GM19395 (cell line): ENCODE results near the gene SLC44A3.

Experiments used
- ATAC-seq: cut with Tn5 transposase; IDR thresholded peaks from one replicate; pipeline ENCODE4 v1.9.1; 2021; ENCODE audit warnings: mild to moderate bottlenecking, moderate library complexity; ENCODE audit not compliant: unreplicated experiment

The SLC44A3 gene

GRCh38 chr1:94819945-94820746 is at the start of gene SLC44A3:
Gene SLC44A3 (plus strand): TSS chr1:94820357. CDS start chr1:94820452, 95 bp downstream.
- ATAC-seq = no peak

- no peak for ATAC-seq
These were observed 47.9 kb upstream of the SLC44A3 start for GRCh38 chr1:94772230-94772641.

GRCh38 chr1:94772845-94773244 is 47.3 kb upstream of the SLC44A3 start:
- no peak for ATAC-seq

- no peak for ATAC-seq
These were observed 46.8 kb upstream of the SLC44A3 start for GRCh38 chr1:94773296-94773809.

GRCh38 chr1:94773931-94774422 is 46.2 kb upstream of the SLC44A3 start:
- no peak for ATAC-seq

GRCh38 chr1:94776474-94776873 is 43.7 kb upstream of the SLC44A3 start:
- ATAC-seq = no peak

- ATAC-seq = no peak
These were observed 42.9 kb upstream of the SLC44A3 start for GRCh38 chr1:94777281-94777680.

GRCh38 chr1:94778808-94779207 is 41.3 kb upstream of the SLC44A3 start:
- no peak for ATAC-seq

GRCh38 chr1:94783342-94784189 is 36.6 kb upstream of the SLC44A3 start:
- no peak for ATAC-seq

GRCh38 chr1:94784190-94784515 is 36.0 kb upstream of the SLC44A3 start:
- ATAC-seq = no peak

- no peak for ATAC-seq
These were observed 32.5 kb upstream of the SLC44A3 start for GRCh38 chr1:94787691-94788090.

- ATAC-seq = no peak
These were observed 29.9 kb upstream of the SLC44A3 start for GRCh38 chr1:94790246-94790645.

- ATAC-seq = no peak
These were observed 29.5 kb upstream of the SLC44A3 start for GRCh38 chr1:94790670-94791069.

GRCh38 chr1:94792473-94793295 is 27.5 kb upstream of the SLC44A3 start:
- peak; percentile 98 for ATAC-seq

- ATAC-seq = no peak
These were observed 26.9 kb upstream of the SLC44A3 start for GRCh38 chr1:94793296-94793656.

GRCh38 chr1:94795434-94795833 is 24.7 kb upstream of the SLC44A3 start:
- ATAC-seq = peak; percentile 40

- no peak for ATAC-seq
These were observed 23.9 kb upstream of the SLC44A3 start for GRCh38 chr1:94796266-94796665.

GRCh38 chr1:94797291-94797690 is 22.9 kb upstream of the SLC44A3 start:
- ATAC-seq = no peak

GRCh38 chr1:94798054-94798453 is 22.1 kb upstream of the SLC44A3 start:
- ATAC-seq = no peak

GRCh38 chr1:94798462-94798861 is 21.7 kb upstream of the SLC44A3 start:
- ATAC-seq = no peak

GRCh38 chr1:94799206-94799605 is 21.0 kb upstream of the SLC44A3 start:
- ATAC-seq = no peak
